H9 (cell line): ENCODE measurements around the gene GCSH. TPM values are rescaled to one million over a fixed set of nuclear protein-coding genes. Genes with fewer than 3 reads are reported as not detected.

Experiments used
- DNase-seq: peaks from one replicate; pipeline ENCODE4 v3.0.0-alpha.2; 2017
- H2AFZ ChIP-seq: one replicate; pipeline ENCODE4 v1.6.1; 2013; ENCODE audit warnings: mild to moderate bottlenecking, low read length, control low read depth, moderate library complexity
- H2AK5ac ChIP-seq: 2 replicates; pipeline ENCODE4 v1.6.1; 2013; ENCODE audit warnings: low read length, control low read depth, mixed read lengths; ENCODE audit not compliant: insufficient read length
- H2BK120ac ChIP-seq: one replicate; pipeline ENCODE4 v1.6.1; 2013; ENCODE audit warnings: low read depth, mild to moderate bottlenecking, low read length, control low read depth, inconsistent platforms; ENCODE audit not compliant: poor library complexity, severe bottlenecking
- H2BK12ac ChIP-seq: 2 replicates; pipeline ENCODE4 v1.6.1; 2013; ENCODE audit warnings: low read length, control low read depth, mixed read lengths, low read depth; ENCODE audit not compliant: insufficient read length
- H2BK15ac ChIP-seq: 2 replicates; pipeline ENCODE4 v1.6.1; 2013; ENCODE audit warnings: low read depth, low read length, control low read depth
- H2BK20ac ChIP-seq: one replicate; pipeline ENCODE4 v1.6.1; 2013; ENCODE audit warnings: low read depth, mild to moderate bottlenecking, low read length, control low read depth, inconsistent platforms; ENCODE audit not compliant: poor library complexity, severe bottlenecking
- H2BK5ac ChIP-seq: 2 replicates; pipeline ENCODE4 v1.6.1; 2013; ENCODE audit warnings: low read length, control low read depth, mixed read lengths; ENCODE audit not compliant: insufficient read length
- H3K14ac ChIP-seq: 2 replicates; pipeline ENCODE4 v1.6.1; 2013; ENCODE audit warnings: low read length, control low read depth; ENCODE audit not compliant: insufficient read depth
- H3K18ac ChIP-seq: 2 replicates; pipeline ENCODE4 v1.6.1; 2013; ENCODE audit warnings: low read depth, mild to moderate bottlenecking, mixed read lengths, low read length, control low read depth; ENCODE audit not compliant: insufficient read length
- H3K23ac ChIP-seq: 2 replicates; pipeline ENCODE4 v1.6.1; 2013; ENCODE audit warnings: low read length, control low read depth, mixed read lengths, low read depth; ENCODE audit not compliant: insufficient read length
- H3K23me2 ChIP-seq: 2 replicates; pipeline ENCODE4 v1.6.1; 2013; ENCODE audit warnings: low read depth, mild to moderate bottlenecking, mixed read lengths, low read length, control low read depth; ENCODE audit not compliant: insufficient read length, poor library complexity, severe bottlenecking
- H3K27ac ChIP-seq: 2 replicates; pipeline ENCODE4 v1.5.1; 2013; ENCODE audit warnings: low read length, control low read depth, mixed read lengths, low read depth; ENCODE audit not compliant: insufficient read length
- H3K27me3 ChIP-seq: 2 replicates; pipeline ENCODE4 v1.6.1; 2013; ENCODE audit warnings: low read length, control low read depth, inconsistent platforms; ENCODE audit not compliant: insufficient read depth
- H3K4ac ChIP-seq: 2 replicates; pipeline ENCODE4 v1.6.1; 2013; ENCODE audit warnings: low read depth, mild to moderate bottlenecking, control low read depth, inconsistent platforms, low read length, moderate library complexity
- H3K4me1 ChIP-seq: 2 replicates; pipeline ENCODE4 v1.6.1; 2013; ENCODE audit warnings: low read length, control low read depth, inconsistent platforms; ENCODE audit not compliant: insufficient read depth
- H3K4me2 ChIP-seq: 2 replicates; pipeline ENCODE4 v1.6.1; 2013; ENCODE audit warnings: low read length, control low read depth, mixed read lengths; ENCODE audit not compliant: insufficient read length, insufficient read depth
- H3K56ac ChIP-seq: 2 replicates; pipeline ENCODE4 v1.6.1; 2013; ENCODE audit warnings: low read depth, mild to moderate bottlenecking, mixed read lengths, low read length, control low read depth; ENCODE audit not compliant: insufficient read length
- H3K79me1 ChIP-seq: 2 replicates; pipeline ENCODE4 v1.6.1; 2013; ENCODE audit warnings: low read depth, mild to moderate bottlenecking, moderate library complexity, low read length, control low read depth, inconsistent platforms; ENCODE audit not compliant: insufficient read depth, poor library complexity, severe bottlenecking
- H3K79me2 ChIP-seq: 2 replicates; pipeline ENCODE4 v1.6.1; 2013; ENCODE audit warnings: low read length, control low read depth, inconsistent platforms; ENCODE audit not compliant: insufficient read depth
- H3K9ac ChIP-seq: 2 replicates; pipeline ENCODE4 v1.6.1; 2013; ENCODE audit warnings: low read length, control low read depth, mixed read lengths; ENCODE audit not compliant: insufficient read length; ENCODE audit errors: extremely low read depth
- H3K9me3 ChIP-seq: one replicate; pipeline ENCODE4 v1.6.1; 2013; ENCODE audit warnings: low read depth, low read length, inconsistent platforms; ENCODE audit not compliant: control insufficient read depth
- H3T11ph ChIP-seq: one replicate; pipeline ENCODE4 v1.6.1; 2013; ENCODE audit warnings: mild to moderate bottlenecking, low read length, control low read depth, inconsistent platforms
- H4K20me1 ChIP-seq: one replicate; pipeline ENCODE4 v1.6.1; 2013; ENCODE audit not compliant: control insufficient read depth, insufficient read length, insufficient read depth
- H4K5ac ChIP-seq: 2 replicates; pipeline ENCODE4 v1.6.1; 2013; ENCODE audit warnings: low read depth, mild to moderate bottlenecking, mixed read lengths, low read length, control low read depth; ENCODE audit not compliant: insufficient read length
- H4K8ac ChIP-seq: replicated peaks from 2 replicates; pipeline ENCODE4 v1.6.1; 2013; ENCODE audit warnings: low read length, control low read depth, mixed read lengths, low read depth; ENCODE audit not compliant: insufficient read length
- H4K91ac ChIP-seq: 2 replicates; pipeline ENCODE4 v1.6.1; 2013; ENCODE audit warnings: low read depth, mild to moderate bottlenecking, moderate library complexity, mixed read lengths, low read length, control low read depth; ENCODE audit not compliant: insufficient read length
- H3K27ac Mint-ChIP-seq, 3 experiments: 2 replicates in 2 of 3; 3 replicates in 1 of 3; pipeline ENCODE4 v1.8.0; 2020 to 2021; ENCODE audit warnings: mixed read lengths in 3 of 3, mild to moderate bottlenecking in 1 of 3, moderate library complexity in 1 of 3
- H3K27me3 Mint-ChIP-seq: 2 replicates; pipeline ENCODE4 v1.8.0; 2021; ENCODE audit warnings: low read depth, mild to moderate bottlenecking, moderate library complexity, mixed read lengths
- H3K36me3 Mint-ChIP-seq, 3 experiments: 2 replicates in 2 of 3; 3 replicates in 1 of 3; pipeline ENCODE4 v1.8.0; 2020 to 2021; ENCODE audit warnings: low read depth in 3 of 3, mixed read lengths in 3 of 3; ENCODE audit not compliant: insufficient read depth in 1 of 3
- H3K4me1 Mint-ChIP-seq, 2 experiments: 2 replicates each; pipeline ENCODE4 v1.8.0; 2020; ENCODE audit warnings: mixed read lengths in 2 of 2
- H3K4me3 Mint-ChIP-seq, 2 experiments: 2 replicates in 1 of 2; 3 replicates in 1 of 2; pipeline ENCODE4 v1.8.0; 2020 to 2021; ENCODE audit warnings: mild to moderate bottlenecking in 2 of 2, mixed read lengths in 2 of 2, moderate library complexity in 1 of 2
- H3K9me3 Mint-ChIP-seq, 2 experiments: 2 replicates in 1 of 2; 3 replicates in 1 of 2; pipeline ENCODE4 v1.8.0; 2020; ENCODE audit warnings: mild to moderate bottlenecking in 2 of 2, mixed read lengths in 2 of 2, moderate library complexity in 1 of 2
- CTCF ChIP-seq: fragments of 200-600 bp; sonication (generic); conservative IDR thresholded peaks from 3 replicates; pipeline ENCODE4 v1.8.0; 2021; ENCODE audit warnings: antibody characterized with exemption, mild to moderate bottlenecking
- WGBS: extraction: QIAGEN DNeasy Blood & Tissue Kit; methylation state at CpG from one replicate; pipeline ENCODE4 v1.1.7; 2013; ENCODE audit warnings: missing lambda C conversion rate, low lambda C conversion rate, mixed read lengths; ENCODE audit not compliant: insufficient read length; ENCODE audit errors: extremely low coverage; 5-methylcytosine and 5-hydroxymethylcytosine counted together
- total RNA-seq: library from RNA; stranded (reverse); gene quantifications from 2 replicates; pipeline ENCODE4 v1.2.1, GENCODE V29; 2021

The GCSH gene
- total RNA-seq, 1 experiment from 2014 or later: 87.4 TPM

GRCh38 chr16:81076566-81077075 lies 19.6 kb downstream of the GCSH start:
- Histone ChIP-seq H4K91ac (no peak overlapping the region), H2BK120ac (no peak overlapping the region), H2BK5ac (no peak overlapping the region), H3K56ac (no peak overlapping the region), H3K14ac (no peak overlapping the region), H2AK5ac (no peak overlapping the region), H3T11ph (no peak overlapping the region), H4K20me1 (no peaks in the 10 kb centered on the region), H3K4ac (no peak overlapping the region), H3K4me2 (peak overlapping the region; percentile 72), H3K9me3 (no peaks in the 10 kb centered on the region), H4K8ac (no peak overlapping the region), H2BK20ac (no peak overlapping the region), H2AFZ (no peak overlapping the region), H3K18ac (peak overlapping the region; percentile 36), H3K79me1 (no peaks in the 10 kb centered on the region), H3K9ac (peak overlapping the region; percentile 28), H3K4me1 (no peaks in the 10 kb centered on the region), H3K23me2 (peaks cover 8% of the 10 kb centered on the region), H3K23ac (no peak overlapping the region), H2BK15ac (no peak overlapping the region), H4K5ac (no peak overlapping the region), H3K27me3 (no peaks in the 10 kb centered on the region), H2BK12ac (no peak overlapping the region), H3K79me2 (no peaks in the 10 kb centered on the region), H3K27ac (no peak overlapping the region)
- H3K4me3 Mint-ChIP-seq: no peak overlapping the region
- H3K27me3 Mint-ChIP-seq: no peaks in the 10 kb centered on the region; the same call in 1 of the 2 replicates
- H3K9me3 Mint-ChIP-seq: no peaks in the 10 kb centered on the region
- peaks cover 0 to 1% (median under 1%) of the 10 kb centered on the region in 3 experiments; a peak in 1 of 7 replicates for H3K36me3 Mint-ChIP-seq
- no peak for TF ChIP-seq CTCF
- peak; percentile 80 for DNase-seq
- peaks cover 11 to 12% of the 10 kb centered on the region in 2 experiments for H3K4me1 Mint-ChIP-seq
- no CpG with 5 or more reads among the region's 27 CpGs for WGBS
- H3K27ac Mint-ChIP-seq: no peak overlapping the region
